ENCODE measurements around the gene CCDC61.
A peak's percentile ranks its signal among the peaks of the same experiment; 100 is the strongest.

CCDC61 gene

DNA sequence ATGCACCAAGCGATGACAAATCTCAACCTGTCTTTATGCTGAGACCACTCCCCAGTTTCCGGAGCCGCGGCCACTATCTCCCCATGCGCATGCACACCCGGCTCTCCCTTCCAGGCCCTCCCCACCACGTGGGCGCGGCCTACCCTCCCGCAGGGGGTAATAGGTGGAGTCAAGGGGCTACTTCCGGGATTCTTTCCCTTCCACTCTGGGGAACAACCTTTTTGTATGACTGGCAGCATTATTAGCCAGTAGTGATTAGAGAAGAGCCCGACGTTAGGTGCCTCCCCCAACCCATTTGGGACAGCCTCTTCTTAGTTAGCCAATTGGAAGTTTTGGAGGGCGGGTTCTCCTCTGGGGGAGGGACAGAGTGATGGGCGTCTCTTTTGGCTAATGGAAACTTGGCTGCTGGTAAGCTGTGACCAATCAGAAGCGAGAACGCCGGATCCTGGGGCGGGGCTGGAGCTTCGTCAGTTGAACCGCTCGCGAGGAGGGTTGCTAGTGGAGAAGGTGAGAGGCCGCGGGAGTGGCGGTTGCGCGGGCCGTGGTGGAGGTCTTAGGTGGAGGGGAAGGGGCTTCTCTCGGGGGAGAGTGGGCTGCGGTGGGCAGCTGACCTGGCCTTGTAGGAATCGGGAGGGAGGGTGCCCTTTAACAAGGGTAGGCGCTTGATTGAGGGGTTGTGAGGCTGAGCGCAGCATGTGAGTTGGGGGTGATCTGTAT, at the start of gene CCDC61:
Gene CCDC61, plus strand, starts transcription at position 470 of the 717 bp plus-strand sequence. CDS start 7,552 bp downstream, outside the sequence.
- Histone ChIP-seq H3K4me1 (peaks cover 14 to 37% (median 32%) of the 10 kb centered on the region in 10 experiments), H4K20me1 (peaks cover 0 to 24% (median 22%) of the 10 kb centered on the region in 11 experiments; a peak in 18 of 22 replicates), H3K4me3 (peak within 1 kb of the TSS; percentile 71 to 85 (median 80)), H3K36me3 (peaks cover 0 to 15% (median 0%) of the 10 kb centered on the region in 11 experiments; a peak in 4 of 22 replicates), H3K4me2 (peak within 1 kb of the TSS; percentile 84 to 99 (median 94)), H3K9me3 (replicated peaks in 1 of 11) (no peaks in the 10 kb centered on the region), H3K9ac (peak within 1 kb of the TSS; percentile 73 to 88 (median 82)), H3K27ac (peak within 1 kb of the TSS; percentile 37 to 79 (median 65); a peak in 21 of 22 replicates), H3K27me3 (peaks cover 10 to 22% (median 20%) of the 10 kb centered on the region in 11 experiments)
- TF ChIP-seq Cebpa-rat (IDR thresholded peaks at IDR 0.05) = no peak

DNA sequence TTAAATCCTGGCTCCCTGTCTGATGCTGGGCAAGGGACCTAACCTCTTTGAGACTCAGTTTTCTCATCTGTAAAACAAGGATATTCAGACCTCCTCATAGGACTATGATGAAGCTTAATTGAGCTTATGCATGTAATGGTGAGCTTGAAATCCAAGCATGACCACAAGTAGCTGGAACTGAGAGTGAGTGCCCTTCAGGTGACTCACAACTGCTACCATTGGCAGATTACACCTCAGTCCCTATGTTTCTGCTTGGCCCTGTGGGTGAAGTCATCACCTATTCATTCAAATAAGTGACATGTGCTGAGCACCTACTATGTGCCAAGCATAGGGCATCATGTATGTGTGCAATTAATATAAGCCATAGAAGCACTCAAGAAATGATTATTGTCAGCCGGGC, 47.3 kb upstream of the CCDC61 start:
- H3K4me1 ChIP-seq = peaks cover 3 to 5% (median 4%) of the 10 kb centered on the region in 10 experiments
- TF ChIP-seq Cebpa-rat (IDR thresholded peaks at IDR 0.05) = no peak
- H3K27me3 ChIP-seq = no peaks in the 10 kb centered on the region
- no peaks in the 10 kb centered on the region; a peak in 2 of 22 replicates for H3K36me3 ChIP-seq
- no peak overlapping the region for H3K27ac ChIP-seq
- no peaks in the 10 kb centered on the region for H4K20me1 ChIP-seq
- no peak overlapping the region for H3K4me3 ChIP-seq
- no peak overlapping the region for H3K9ac ChIP-seq
- H3K9me3 ChIP-seq (replicated peaks in 1 of 11) = peaks cover 0 to 7% (median 4%) of the 10 kb centered on the region in 11 experiments; a peak in 9 of 22 replicates
- H3K4me2 ChIP-seq = no peak overlapping the region

- no peak overlapping the region for H3K9ac ChIP-seq
- no peaks in the 10 kb centered on the region for H3K27me3 ChIP-seq
- H3K4me2 ChIP-seq = peak overlapping the region in 1 of 11 experiments; percentile 72; a peak in 1 of 22 replicates
- peaks cover 0 to 14% (median 8%) of the 10 kb centered on the region in 11 experiments; a peak in 9 of 22 replicates for H3K9me3 ChIP-seq (replicated peaks in 1 of 11)
- no peaks in the 10 kb centered on the region; a peak in 1 of 22 replicates for H3K36me3 ChIP-seq
- no peaks in the 10 kb centered on the region for H4K20me1 ChIP-seq
- peaks cover 33 to 48% (median 46%) of the 10 kb centered on the region in 10 experiments for H3K4me1 ChIP-seq
- no peak overlapping the region for H3K4me3 ChIP-seq
- H3K27ac ChIP-seq = no peak overlapping the region
- TF ChIP-seq Cebpa-rat (IDR thresholded peaks at IDR 0.05) = no peak
Observed at GRCh38 chr19:45952341-45952685, 43.0 kb upstream of the CCDC61 start.

GRCh38 chr19:45952686-45953505, 42.4 kb upstream of the CCDC61 start:
- H3K36me3 ChIP-seq = no peaks in the 10 kb centered on the region; a peak in 1 of 22 replicates
- peaks cover 0 to 14% (median 8%) of the 10 kb centered on the region in 11 experiments; a peak in 9 of 22 replicates for H3K9me3 ChIP-seq (replicated peaks in 1 of 11)
- H4K20me1 ChIP-seq = no peaks in the 10 kb centered on the region
- peak overlapping the region in 3 of 10 experiments; percentile 6 to 47 (median 37); a peak in 3 of 20 replicates for H3K4me3 ChIP-seq
- peak overlapping the region in 3 of 11 experiments; percentile 11 to 37 (median 24); a peak in 5 of 22 replicates for H3K27ac ChIP-seq
- peak overlapping the region; percentile 39 to 72 (median 62) for H3K4me2 ChIP-seq
- TF ChIP-seq Cebpa-rat (IDR thresholded peaks at IDR 0.05) = no peak
- no peaks in the 10 kb centered on the region for H3K27me3 ChIP-seq
- H3K9ac ChIP-seq = no peak overlapping the region
- peaks cover 33 to 53% (median 49%) of the 10 kb centered on the region in 10 experiments for H3K4me1 ChIP-seq

- H3K4me3 ChIP-seq = no peak overlapping the region
- H3K9me3 ChIP-seq (replicated peaks in 1 of 11) = peaks cover 0 to 14% (median 8%) of the 10 kb centered on the region in 11 experiments; a peak in 9 of 22 replicates
- no peak overlapping the region for H3K9ac ChIP-seq
- peak overlapping the region; percentile 39 to 72 (median 62); a peak in 21 of 22 replicates for H3K4me2 ChIP-seq
- H3K36me3 ChIP-seq = no peaks in the 10 kb centered on the region; a peak in 1 of 22 replicates
- no peaks in the 10 kb centered on the region for H4K20me1 ChIP-seq
- no peaks in the 10 kb centered on the region for H3K27me3 ChIP-seq
- H3K4me1 ChIP-seq = peaks cover 36 to 60% (median 55%) of the 10 kb centered on the region in 10 experiments
- no peak for TF ChIP-seq Cebpa-rat (IDR thresholded peaks at IDR 0.05)
- peak overlapping the region in 2 of 11 experiments; percentile 11 to 24; a peak in 2 of 22 replicates for H3K27ac ChIP-seq
Observed at GRCh38 chr19:45953676-45954075, 41.6 kb upstream of the CCDC61 start.

- H3K4me3 ChIP-seq = no peak overlapping the region
- H3K4me1 ChIP-seq = peaks cover 41 to 65% (median 60%) of the 10 kb centered on the region in 10 experiments
- no peaks in the 10 kb centered on the region; a peak in 1 of 22 replicates for H3K36me3 ChIP-seq
- no peak overlapping the region for H3K27ac ChIP-seq
- peak overlapping the region in 10 of 11 experiments; percentile 39 to 72 (median 60); a peak in 19 of 22 replicates for H3K4me2 ChIP-seq
- H3K27me3 ChIP-seq = no peaks in the 10 kb centered on the region
- no peak overlapping the region for H3K9ac ChIP-seq
- peaks cover 0 to 14% (median 8%) of the 10 kb centered on the region in 11 experiments; a peak in 9 of 22 replicates for H3K9me3 ChIP-seq (replicated peaks in 1 of 11)
- no peak for TF ChIP-seq Cebpa-rat (IDR thresholded peaks at IDR 0.05)
- no peaks in the 10 kb centered on the region for H4K20me1 ChIP-seq
Observed at GRCh38 chr19:45954156-45954555, 41.1 kb upstream of the CCDC61 start.

- no peak for TF ChIP-seq Cebpa-rat (IDR thresholded peaks at IDR 0.05)
- Histone ChIP-seq H3K27me3 (no peaks in the 10 kb centered on the region), H3K9ac (peak overlapping the region in 1 of 11 experiments; percentile 34; a peak in 3 of 22 replicates), H3K36me3 (no peaks in the 10 kb centered on the region; a peak in 1 of 22 replicates), H3K4me1 (peaks cover 49 to 83% (median 76%) of the 10 kb centered on the region in 10 experiments), H3K9me3 (replicated peaks in 1 of 11) (peaks cover 0 to 14% (median 8%) of the 10 kb centered on the region in 11 experiments; a peak in 9 of 22 replicates), H3K27ac (peak overlapping the region in 9 of 11 experiments; percentile 10 to 65 (median 51); a peak in 15 of 22 replicates), H3K4me3 (0 out of 20 replicates have a peak overlapping the region, but pooled peaks of 1 of the 10 experiments have one; percentile 19), H3K4me2 (peak overlapping the region; percentile 49 to 76 (median 66)), H4K20me1 (no peaks in the 10 kb centered on the region)
Observed at GRCh38 chr19:45955905-45956608, 39.2 kb upstream of the CCDC61 start.

DNA sequence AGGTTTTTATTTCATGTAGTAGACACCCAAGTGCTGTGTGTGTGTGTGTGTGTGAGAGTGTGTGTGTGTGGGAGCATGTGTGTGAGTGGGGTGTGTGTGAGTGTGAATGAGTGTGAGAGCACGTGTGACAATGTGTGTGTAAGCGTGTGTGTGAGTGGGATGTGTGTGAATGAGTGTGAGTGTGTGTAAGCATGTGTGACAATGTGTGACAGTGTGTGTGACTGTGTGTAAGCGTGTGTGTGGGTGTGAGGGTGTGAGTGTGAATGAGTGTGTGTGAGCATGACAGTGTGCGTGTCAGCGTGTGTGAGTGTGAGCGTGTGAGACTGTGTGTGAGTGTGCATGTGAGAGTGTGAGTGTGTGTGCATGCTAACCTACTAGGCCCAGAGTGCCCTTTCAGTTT, 36.9 kb upstream of the CCDC61 start:
- no peaks in the 10 kb centered on the region for H3K27me3 ChIP-seq
- no peak overlapping the region for H3K27ac ChIP-seq
- H4K20me1 ChIP-seq = no peaks in the 10 kb centered on the region
- TF ChIP-seq Cebpa-rat (IDR thresholded peaks at IDR 0.05) = no peak
- H3K9ac ChIP-seq = no peak overlapping the region
- peak overlapping the region in 8 of 11 experiments; percentile 2 to 69 (median 20); a peak in 5 of 22 replicates for H3K4me2 ChIP-seq
- H3K9me3 ChIP-seq (replicated peaks in 1 of 11) = peaks cover 0 to 9% (median 4%) of the 10 kb centered on the region in 11 experiments; a peak in 9 of 22 replicates
- H3K4me1 ChIP-seq = peaks cover 42 to 97% (median 86%) of the 10 kb centered on the region in 10 experiments
- H3K36me3 ChIP-seq = no peaks in the 10 kb centered on the region
- H3K4me3 ChIP-seq = no peak overlapping the region

Data from BLaER1 treated with 17β-estradiol and CSF1 and Interleukin-3, amounts not matched to agents 10 nM and 100 nM (cell line).